WTC11 (cell line): ENCODE data around the gene FNDC7. TPM values are rescaled to one million over a fixed set of nuclear protein-coding genes. Genes with fewer than 3 reads are reported as not detected.
A peak's percentile ranks its signal among the peaks of the same experiment; 100 is the strongest.

Experiments
- ATAC-seq: fragments of 200-7000 bp; cut with Tn5 transposase; 2 replicates; pipeline ENCODE4 v1.10.0; 2021; ENCODE audit warnings: mild to moderate bottlenecking, moderate library complexity
- CTCF ChIA-PET: fragments of 300-600 bp; sonication (Branson Sonifier 250); formaldehyde crosslinking; loops from one replicate; lab custom pipeline; 2021; ENCODE audit warnings: antibody characterized with exemption; lab: Charles Lee
- POLR2A ChIA-PET: fragments of 350-600 bp; sonication (Branson Sonifier 250); formaldehyde crosslinking; loops from one replicate; lab custom pipeline; 2021; ENCODE audit warnings: antibody characterized with exemption; lab: Charles Lee
- DNase-seq: peaks from one replicate; pipeline ENCODE4 v3.0.0; 2021; ENCODE audit warnings: low spot score
- H3K27ac Mint-ChIP-seq: 2 replicates; pipeline ENCODE4 v1.8.0; 2021; ENCODE audit warnings: mixed read lengths
- H3K27me3 Mint-ChIP-seq: 2 replicates; pipeline ENCODE4 v1.8.0; 2021; ENCODE audit warnings: low read depth, mild to moderate bottlenecking, moderate library complexity, mixed read lengths
- H3K36me3 Mint-ChIP-seq: 2 replicates; pipeline ENCODE4 v1.8.0; 2021; ENCODE audit warnings: mixed read lengths
- H3K4me1 Mint-ChIP-seq: 2 replicates; pipeline ENCODE4 v1.8.0; 2022; ENCODE audit warnings: mixed read lengths
- H3K4me3 Mint-ChIP-seq: 2 replicates; pipeline ENCODE4 v1.8.0; 2021; ENCODE audit warnings: mild to moderate bottlenecking, moderate library complexity, mixed read lengths
- H3K9me3 Mint-ChIP-seq: 2 replicates; pipeline ENCODE4 v1.8.0; 2021; ENCODE audit warnings: mixed read lengths
- CREB1 ChIP-seq: sonication (generic); formaldehyde crosslinking; IDR thresholded peaks from 2 replicates; pipeline ENCODE4 v1.8.0; 2023; ENCODE audit warnings: mild to moderate bottlenecking, missing genetic modification reagents
- ETV6 ChIP-seq: sonication (generic); formaldehyde crosslinking; IDR thresholded peaks from 2 replicates; pipeline ENCODE4 v1.8.1; 2022; ENCODE audit warnings: mild to moderate bottlenecking, missing genetic modification reagents
- FOXP1 ChIP-seq: sonication (generic); formaldehyde crosslinking; IDR thresholded peaks from 2 replicates; pipeline ENCODE4 v1.8.0; 2022; ENCODE audit warnings: missing genetic modification reagents, mild to moderate bottlenecking, moderate library complexity, borderline replicate concordance
- JAZF1 ChIP-seq: fragments of 250-450 bp; sonication (Bioruptor Pico); IDR thresholded peaks from 2 replicates; pipeline ENCODE4 v1.9.0; 2021; ENCODE audit warnings: moderate library complexity, mild to moderate bottlenecking, inconsistent platforms
- JUN ChIP-seq: sonication (generic); formaldehyde crosslinking; IDR thresholded peaks from 2 replicates; pipeline ENCODE4 v1.8.0; 2023; ENCODE audit warnings: mild to moderate bottlenecking, missing genetic modification reagents
- NFE2L1 ChIP-seq: sonication (generic); formaldehyde crosslinking; IDR thresholded peaks from 2 replicates; pipeline ENCODE4 v1.8.1; 2023; ENCODE audit warnings: missing genetic modification reagents
- NR2C2 ChIP-seq: sonication (generic); formaldehyde crosslinking; IDR thresholded peaks from 2 replicates; pipeline ENCODE4 v1.8.0; 2022; ENCODE audit warnings: mild to moderate bottlenecking, missing genetic modification reagents
- SMAD4 ChIP-seq: sonication (generic); formaldehyde crosslinking; IDR thresholded peaks from 2 replicates; pipeline ENCODE4 v1.8.0; 2022; ENCODE audit warnings: mild to moderate bottlenecking, missing genetic modification reagents
- SP1 ChIP-seq: sonication (generic); formaldehyde crosslinking; conservative IDR thresholded peaks from 2 replicates; pipeline ENCODE4 v1.8.1; 2022; ENCODE audit warnings: missing genetic modification reagents
- TP53 ChIP-seq: sonication (generic); formaldehyde crosslinking; IDR thresholded peaks from 2 replicates; pipeline ENCODE4 v1.8.1; 2023; ENCODE audit warnings: mild to moderate bottlenecking, missing genetic modification reagents
- ZBTB43 ChIP-seq: sonication (generic); formaldehyde crosslinking; IDR thresholded peaks from 2 replicates; pipeline ENCODE4 v1.8.1; 2023; ENCODE audit warnings: mild to moderate bottlenecking, missing genetic modification reagents
- ZMAT4 ChIP-seq: fragments of 250-450 bp; sonication (Bioruptor Pico); IDR thresholded peaks from 2 replicates; pipeline ENCODE4 v1.9.0; 2021; ENCODE audit warnings: mild to moderate bottlenecking
- ZNF263 ChIP-seq: sonication (generic); formaldehyde crosslinking; IDR thresholded peaks from 2 replicates; pipeline ENCODE4 v1.8.1; 2022; ENCODE audit warnings: low read depth, mild to moderate bottlenecking, moderate library complexity, missing genetic modification reagents
- ZNF425 ChIP-seq: fragments of 250-450 bp; sonication (Bioruptor Pico); conservative IDR thresholded peaks from 2 replicates; pipeline ENCODE4 v1.9.0; 2021; ENCODE audit warnings: mild to moderate bottlenecking
- total RNA-seq: library from RNA; stranded (reverse); gene quantifications from 3 replicates; pipeline ENCODE4 v1.2.3, GENCODE V29; 2021
- TF ChIP-seq, protein P1 (sequence below): fragments of 200-600 bp; IDR thresholded peaks from 2 replicates; pipeline ENCODE4 v1.8.0; 2022; ENCODE audit warnings: antibody characterized with exemption
- TF ChIP-seq, protein P2 (sequence below): fragments of 250-450 bp; sonication (Bioruptor Pico); IDR thresholded peaks from 2 replicates; pipeline ENCODE4 v1.9.0; 2021; ENCODE audit warnings: mild to moderate bottlenecking, borderline replicate concordance
- TF ChIP-seq, protein P3 (sequence below): sonication (generic); formaldehyde crosslinking; IDR thresholded peaks from 2 replicates; pipeline ENCODE4 v1.8.1; 2023; ENCODE audit warnings: mild to moderate bottlenecking, missing genetic modification reagents
- TF ChIP-seq, protein P4 (sequence below): sonication (generic); formaldehyde crosslinking; IDR thresholded peaks from 2 replicates; pipeline ENCODE4 v1.8.0; 2022; ENCODE audit warnings: mild to moderate bottlenecking, missing genetic modification reagents
- TF ChIP-seq, protein P5 (sequence below): sonication (generic); formaldehyde crosslinking; IDR thresholded peaks from 2 replicates; pipeline ENCODE4 v1.8.0; 2022; ENCODE audit warnings: mild to moderate bottlenecking, missing genetic modification reagents

FNDC7 gene
- total RNA-seq, 1 experiment from 2014 or later = 0.28 TPM

GRCh38 chr1:108708691-108709660 is 3.7 kb upstream of the FNDC7 start (continued):
- TF ChIP-seq, protein P1, sequence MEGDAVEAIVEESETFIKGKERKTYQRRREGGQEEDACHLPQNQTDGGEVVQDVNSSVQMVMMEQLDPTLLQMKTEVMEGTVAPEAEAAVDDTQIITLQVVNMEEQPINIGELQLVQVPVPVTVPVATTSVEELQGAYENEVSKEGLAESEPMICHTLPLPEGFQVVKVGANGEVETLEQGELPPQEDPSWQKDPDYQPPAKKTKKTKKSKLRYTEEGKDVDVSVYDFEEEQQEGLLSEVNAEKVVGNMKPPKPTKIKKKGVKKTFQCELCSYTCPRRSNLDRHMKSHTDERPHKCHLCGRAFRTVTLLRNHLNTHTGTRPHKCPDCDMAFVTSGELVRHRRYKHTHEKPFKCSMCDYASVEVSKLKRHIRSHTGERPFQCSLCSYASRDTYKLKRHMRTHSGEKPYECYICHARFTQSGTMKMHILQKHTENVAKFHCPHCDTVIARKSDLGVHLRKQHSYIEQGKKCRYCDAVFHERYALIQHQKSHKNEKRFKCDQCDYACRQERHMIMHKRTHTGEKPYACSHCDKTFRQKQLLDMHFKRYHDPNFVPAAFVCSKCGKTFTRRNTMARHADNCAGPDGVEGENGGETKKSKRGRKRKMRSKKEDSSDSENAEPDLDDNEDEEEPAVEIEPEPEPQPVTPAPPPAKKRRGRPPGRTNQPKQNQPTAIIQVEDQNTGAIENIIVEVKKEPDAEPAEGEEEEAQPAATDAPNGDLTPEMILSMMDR = peak; percentile 42; the same call in 1 of the 2 replicates
- TF ChIP-seq ZBTB43 (CRISPR knock-in tag) (no peak), SP1 (CRISPR knock-in tag) (no peak), TP53 (CRISPR knock-in tag) (no peak), CREB1 (no peak), SMAD4 (CRISPR knock-in tag) (no peak), ZNF425 (CRISPR knock-in tag) (no peak)
- TF ChIP-seq, protein P2, sequence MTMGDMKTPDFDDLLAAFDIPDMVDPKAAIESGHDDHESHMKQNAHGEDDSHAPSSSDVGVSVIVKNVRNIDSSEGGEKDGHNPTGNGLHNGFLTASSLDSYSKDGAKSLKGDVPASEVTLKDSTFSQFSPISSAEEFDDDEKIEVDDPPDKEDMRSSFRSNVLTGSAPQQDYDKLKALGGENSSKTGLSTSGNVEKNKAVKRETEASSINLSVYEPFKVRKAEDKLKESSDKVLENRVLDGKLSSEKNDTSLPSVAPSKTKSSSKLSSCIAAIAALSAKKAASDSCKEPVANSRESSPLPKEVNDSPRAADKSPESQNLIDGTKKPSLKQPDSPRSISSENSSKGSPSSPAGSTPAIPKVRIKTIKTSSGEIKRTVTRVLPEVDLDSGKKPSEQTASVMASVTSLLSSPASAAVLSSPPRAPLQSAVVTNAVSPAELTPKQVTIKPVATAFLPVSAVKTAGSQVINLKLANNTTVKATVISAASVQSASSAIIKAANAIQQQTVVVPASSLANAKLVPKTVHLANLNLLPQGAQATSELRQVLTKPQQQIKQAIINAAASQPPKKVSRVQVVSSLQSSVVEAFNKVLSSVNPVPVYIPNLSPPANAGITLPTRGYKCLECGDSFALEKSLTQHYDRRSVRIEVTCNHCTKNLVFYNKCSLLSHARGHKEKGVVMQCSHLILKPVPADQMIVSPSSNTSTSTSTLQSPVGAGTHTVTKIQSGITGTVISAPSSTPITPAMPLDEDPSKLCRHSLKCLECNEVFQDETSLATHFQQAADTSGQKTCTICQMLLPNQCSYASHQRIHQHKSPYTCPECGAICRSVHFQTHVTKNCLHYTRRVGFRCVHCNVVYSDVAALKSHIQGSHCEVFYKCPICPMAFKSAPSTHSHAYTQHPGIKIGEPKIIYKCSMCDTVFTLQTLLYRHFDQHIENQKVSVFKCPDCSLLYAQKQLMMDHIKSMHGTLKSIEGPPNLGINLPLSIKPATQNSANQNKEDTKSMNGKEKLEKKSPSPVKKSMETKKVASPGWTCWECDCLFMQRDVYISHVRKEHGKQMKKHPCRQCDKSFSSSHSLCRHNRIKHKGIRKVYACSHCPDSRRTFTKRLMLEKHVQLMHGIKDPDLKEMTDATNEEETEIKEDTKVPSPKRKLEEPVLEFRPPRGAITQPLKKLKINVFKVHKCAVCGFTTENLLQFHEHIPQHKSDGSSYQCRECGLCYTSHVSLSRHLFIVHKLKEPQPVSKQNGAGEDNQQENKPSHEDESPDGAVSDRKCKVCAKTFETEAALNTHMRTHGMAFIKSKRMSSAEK = no peak
- TF ChIP-seq, protein P3, sequence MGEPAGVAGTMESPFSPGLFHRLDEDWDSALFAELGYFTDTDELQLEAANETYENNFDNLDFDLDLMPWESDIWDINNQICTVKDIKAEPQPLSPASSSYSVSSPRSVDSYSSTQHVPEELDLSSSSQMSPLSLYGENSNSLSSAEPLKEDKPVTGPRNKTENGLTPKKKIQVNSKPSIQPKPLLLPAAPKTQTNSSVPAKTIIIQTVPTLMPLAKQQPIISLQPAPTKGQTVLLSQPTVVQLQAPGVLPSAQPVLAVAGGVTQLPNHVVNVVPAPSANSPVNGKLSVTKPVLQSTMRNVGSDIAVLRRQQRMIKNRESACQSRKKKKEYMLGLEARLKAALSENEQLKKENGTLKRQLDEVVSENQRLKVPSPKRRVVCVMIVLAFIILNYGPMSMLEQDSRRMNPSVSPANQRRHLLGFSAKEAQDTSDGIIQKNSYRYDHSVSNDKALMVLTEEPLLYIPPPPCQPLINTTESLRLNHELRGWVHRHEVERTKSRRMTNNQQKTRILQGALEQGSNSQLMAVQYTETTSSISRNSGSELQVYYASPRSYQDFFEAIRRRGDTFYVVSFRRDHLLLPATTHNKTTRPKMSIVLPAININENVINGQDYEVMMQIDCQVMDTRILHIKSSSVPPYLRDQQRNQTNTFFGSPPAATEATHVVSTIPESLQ (CRISPR knock-in tag) = no peak

- no peak for DNase-seq
- Mint-ChIP-seq H3K27ac (no peak overlapping the region), H3K9me3 (no peaks in the 10 kb centered on the region), H3K4me1 (peaks cover 25% of the 10 kb centered on the region), H3K36me3 (no peaks in the 10 kb centered on the region), H3K27me3 (no peaks in the 10 kb centered on the region), H3K4me3 (no peak overlapping the region)
- ATAC-seq = no peak
- POLR2A ChIA-PET = no interaction called here
- CTCF ChIA-PET = no interaction called here
- TF ChIP-seq JUN (CRISPR knock-in tag) = no peak
- no peak for TF ChIP-seq ZMAT4 (CRISPR knock-in tag)
- TF ChIP-seq, protein P4, sequence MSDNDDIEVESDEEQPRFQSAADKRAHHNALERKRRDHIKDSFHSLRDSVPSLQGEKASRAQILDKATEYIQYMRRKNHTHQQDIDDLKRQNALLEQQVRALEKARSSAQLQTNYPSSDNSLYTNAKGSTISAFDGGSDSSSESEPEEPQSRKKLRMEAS (CRISPR knock-in tag) = no peak
- TF ChIP-seq, protein P5, sequence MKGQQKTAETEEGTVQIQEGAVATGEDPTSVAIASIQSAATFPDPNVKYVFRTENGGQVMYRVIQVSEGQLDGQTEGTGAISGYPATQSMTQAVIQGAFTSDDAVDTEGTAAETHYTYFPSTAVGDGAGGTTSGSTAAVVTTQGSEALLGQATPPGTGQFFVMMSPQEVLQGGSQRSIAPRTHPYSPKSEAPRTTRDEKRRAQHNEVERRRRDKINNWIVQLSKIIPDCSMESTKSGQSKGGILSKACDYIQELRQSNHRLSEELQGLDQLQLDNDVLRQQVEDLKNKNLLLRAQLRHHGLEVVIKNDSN = no peak
- TF ChIP-seq FOXP1 (CRISPR knock-in tag) = no peak
- no peak for TF ChIP-seq JAZF1 (CRISPR knock-in tag)
- no peak for TF ChIP-seq ZNF263 (CRISPR knock-in tag)
- no peak for TF ChIP-seq NR2C2 (CRISPR knock-in tag)
- no peak for TF ChIP-seq ETV6 (CRISPR knock-in tag)
- TF ChIP-seq NFE2L1 (CRISPR knock-in tag) = no peak
Observed at GRCh38 chr1:108715932-108716331, 3.2 kb downstream of the FNDC7 start.
